Thoracic aorta (tissue), 2 donors: ENCODE data around the gene CPZ. TPM values are rescaled to one million over a fixed set of nuclear protein-coding genes. Genes with fewer than 3 reads are reported as not detected.

Experiments used
- ATAC-seq: fragments of 150-250 bp; one replicate; pipeline ENCODE4 v1.8.0; 2017; ENCODE audit warnings: low read depth; ENCODE audit not compliant: insufficient number of reproducible peaks, low FRiP score
- DNase-seq: peaks from one replicate; pipeline ENCODE4 v3.0.0-alpha.2; 2020; ENCODE audit warnings: low spot score
- H3K27ac ChIP-seq, 2 donors: fragments of 200-600 bp; sonication (generic); 1 replicate in 1 of 2; 2 replicates in 1 of 2; pipeline ENCODE4 v1.5.1; 2016; ENCODE audit warnings: mild to moderate bottlenecking in 2 of 2, moderate library complexity in 2 of 2
- H3K27me3 ChIP-seq: fragments of 200-600 bp; sonication (generic); replicated peaks from 2 replicates; pipeline ENCODE4 v1.6.0; 2016; ENCODE audit warnings: mild to moderate bottlenecking; ENCODE audit not compliant: insufficient read depth
- H3K36me3 ChIP-seq: fragments of 200-600 bp; sonication (generic); one replicate; pipeline ENCODE4 v1.5.1; 2016
- H3K4me1 ChIP-seq, 2 donors: fragments of 200-600 bp; sonication (generic); 1 replicate in 1 of 2; 2 replicates in 1 of 2; pipeline versions ENCODE4 v1.5.1 to v1.6.0; 2016; ENCODE audit warnings: low read depth in 2 of 2, mild to moderate bottlenecking in 1 of 2; ENCODE audit not compliant: control insufficient read depth in 1 of 2
- H3K4me3 ChIP-seq: fragments of 200-600 bp; sonication (generic); 2 replicates; pipeline ENCODE4 v1.5.1; 2016; ENCODE audit warnings: mild to moderate bottlenecking
- H3K9me3 ChIP-seq: fragments of 200-600 bp; sonication (generic); 2 replicates; pipeline ENCODE4 v1.5.1; 2016
- CTCF ChIP-seq: fragments of 200-600 bp; sonication (generic); IDR thresholded peaks from one replicate; pipeline ENCODE4 v1.5.1; 2019; ENCODE audit warnings: antibody characterized with exemption
- total RNA-seq, 2 donors: library from RNA; depleted of rRNA; stranded (reverse); fragments of >200 nt; gene quantifications; one replicate each; pipeline versions ENCODE4 v1.1.0 to v1.2.3, GENCODE V29; 2016

The CPZ gene
- total RNA-seq, 2 donors from 2014 or later: 3.0 to 6.1 TPM

- Histone ChIP-seq H3K4me3 (no peak overlapping the region), H3K27ac (no peak overlapping the region), H3K27me3 (no peaks in the 10 kb centered on the region), H3K36me3 (no peaks in the 10 kb centered on the region), H3K4me1 (no peaks in the 10 kb centered on the region), H3K9me3 (no peaks in the 10 kb centered on the region)
- ATAC-seq (no peak), DNase-seq (no peak)
- TF ChIP-seq CTCF: no peak
These were observed 9.5 kb upstream of the CPZ start for GRCh38 chr4:8582941-8583654.

GRCh38 chr4:8583655-8584025, 8.9 kb upstream of the CPZ start:
- no peaks in the 10 kb centered on the region for H3K9me3 ChIP-seq
- ATAC-seq (no peak), DNase-seq (no peak)
- TF ChIP-seq CTCF: no peak
- no peaks in the 10 kb centered on the region for H3K27me3 ChIP-seq
- H3K4me3 ChIP-seq: no peak overlapping the region
- H3K27ac ChIP-seq: no peak overlapping the region
- no peaks in the 10 kb centered on the region for H3K36me3 ChIP-seq
- no peaks in the 10 kb centered on the region for H3K4me1 ChIP-seq

GRCh38 chr4:8585186-8585585, 7.4 kb upstream of the CPZ start:
- no peak for ATAC-seq
- no peaks in the 10 kb centered on the region for H3K27me3 ChIP-seq
- H3K27ac ChIP-seq: no peak overlapping the region
- no peaks in the 10 kb centered on the region for H3K36me3 ChIP-seq
- H3K4me1 ChIP-seq: no peaks in the 10 kb centered on the region
- no peak for DNase-seq
- TF ChIP-seq CTCF: no peak
- H3K9me3 ChIP-seq: no peaks in the 10 kb centered on the region
- H3K4me3 ChIP-seq: no peak overlapping the region

GRCh38 chr4:8585721-8586212, 6.8 kb upstream of the CPZ start:
- H3K27me3 ChIP-seq: no peaks in the 10 kb centered on the region
- H3K9me3 ChIP-seq: no peaks in the 10 kb centered on the region
- H3K4me3 ChIP-seq: no peak overlapping the region
- DNase-seq: no peak
- H3K4me1 ChIP-seq: no peaks in the 10 kb centered on the region
- TF ChIP-seq CTCF: no peak
- no peak overlapping the region for H3K27ac ChIP-seq
- ATAC-seq: no peak
- H3K36me3 ChIP-seq: no peaks in the 10 kb centered on the region

GRCh38 chr4:8586246-8586645, 6.3 kb upstream of the CPZ start:
- Histone ChIP-seq H3K4me1 (no peaks in the 10 kb centered on the region), H3K36me3 (no peaks in the 10 kb centered on the region), H3K27me3 (no peaks in the 10 kb centered on the region), H3K4me3 (no peak overlapping the region), H3K27ac (no peak overlapping the region), H3K9me3 (no peaks in the 10 kb centered on the region)
- TF ChIP-seq CTCF: no peak
- no peak for ATAC-seq
- DNase-seq: no peak
